Activated naive CD4-positive, alpha-beta T cell treated with anti-CD3 and anti-CD28 coated beads for 36 hours (primary cell): ENCODE measurements around the gene MKNK1. TPM values are rescaled to one million over a fixed set of nuclear protein-coding genes. Genes with fewer than 3 reads are reported as not detected.

ENCODE experiments used
- CTCF ChIA-PET: fragments of 350-600 bp; sonication (Branson Sonifier 250); formaldehyde crosslinking; loops from one replicate; lab custom pipeline; 2021; ENCODE audit warnings: antibody characterized with exemption; lab: Charles Lee
- DNase-seq: peaks from one replicate; pipeline ENCODE4 v3.0.0-alpha.2; 2020
- H3K27ac Mint-ChIP-seq: one replicate; pipeline ENCODE4 v1.8.0; 2021; ENCODE audit warnings: mild to moderate bottlenecking, mixed read lengths
- H3K27me3 Mint-ChIP-seq: one replicate; pipeline ENCODE4 v1.8.0; 2021; ENCODE audit warnings: low read depth, mixed read lengths
- H3K36me3 Mint-ChIP-seq: one replicate; pipeline ENCODE4 v1.8.0; 2021; ENCODE audit warnings: low read depth, mixed read lengths
- H3K4me1 Mint-ChIP-seq: one replicate; pipeline ENCODE4 v1.8.0; 2021; ENCODE audit warnings: low read depth, mixed read lengths
- H3K4me3 Mint-ChIP-seq: one replicate; pipeline ENCODE4 v1.8.0; 2021; ENCODE audit warnings: mild to moderate bottlenecking, moderate library complexity, mixed read lengths
- H3K9me3 Mint-ChIP-seq: one replicate; pipeline ENCODE4 v1.8.0; 2021; ENCODE audit warnings: mixed read lengths
- intact Hi-C: fragments of 100-400 bp; cut with micrococcal nuclease; formaldehyde crosslinking; loops from one replicate; pipeline ENCODE4 v1.15.1; 2023
- total RNA-seq, 2 experiments: library from RNA; stranded (reverse); gene quantifications; one replicate each; pipeline ENCODE4 v1.2.3, GENCODE V29; 2021

MKNK1 gene
- total RNA-seq, 2 experiments from 2014 or later, result 18.5 to 21.2 TPM

GRCh38 chr1:46585312-46585938 lies 18.6 kb downstream of the MKNK1 start:
- Mint-ChIP-seq H3K27me3 (no peaks in the 10 kb centered on the region), H3K4me3 (no peak overlapping the region), H3K9me3 (no peaks in the 10 kb centered on the region), H3K36me3 (peaks cover 37% of the 10 kb centered on the region), H3K27ac (no peak overlapping the region), H3K4me1 (peaks cover 8% of the 10 kb centered on the region)
- intact Hi-C loops, result no loop called here
- DNase-seq, result no peak
- CTCF ChIA-PET, result no interaction called here

- CTCF ChIA-PET, result interaction anchor here (1.0 kb wide), 1 partner anchor 12 kb away, joined by 4 read pairs; no protein-coding TSS in a partner anchor
- no peak overlapping the region for H3K4me3 Mint-ChIP-seq
- peaks cover 8% of the 10 kb centered on the region for H3K4me1 Mint-ChIP-seq
- H3K9me3 Mint-ChIP-seq, result no peaks in the 10 kb centered on the region
- no peaks in the 10 kb centered on the region for H3K27me3 Mint-ChIP-seq
- H3K27ac Mint-ChIP-seq, result no peak overlapping the region
- no peak for DNase-seq
- peaks cover 21% of the 10 kb centered on the region for H3K36me3 Mint-ChIP-seq
- intact Hi-C loops, result no loop called here
Observed at GRCh38 chr1:46583494-46583893, 20.6 kb downstream of the MKNK1 start.

- intact Hi-C loops, result no loop called here
- Mint-ChIP-seq H3K36me3 (peaks cover 24% of the 10 kb centered on the region), H3K27ac (no peak overlapping the region), H3K4me1 (peaks cover 8% of the 10 kb centered on the region), H3K9me3 (no peaks in the 10 kb centered on the region), H3K27me3 (no peaks in the 10 kb centered on the region), H3K4me3 (no peak overlapping the region)
- CTCF ChIA-PET, result interaction anchor here (1.0 kb wide), 1 partner anchor 12 kb away, joined by 4 read pairs; no protein-coding TSS in a partner anchor
- no peak for DNase-seq
Observed at GRCh38 chr1:46582972-46583371, 21.1 kb downstream of the MKNK1 start.

- Mint-ChIP-seq H3K36me3 (peaks cover 25% of the 10 kb centered on the region), H3K4me3 (no peak overlapping the region), H3K27ac (peak overlapping the region; percentile 73), H3K9me3 (no peaks in the 10 kb centered on the region), H3K4me1 (peaks cover 8% of the 10 kb centered on the region), H3K27me3 (no peaks in the 10 kb centered on the region)
- CTCF ChIA-PET, result no interaction called here
- DNase-seq, result no peak
- intact Hi-C loops, result no loop called here
Observed at GRCh38 chr1:46581681-46582455, 22.2 kb downstream of the MKNK1 start.

- intact Hi-C loops, result no loop called here
- Mint-ChIP-seq H3K27ac (no peak overlapping the region), H3K27me3 (no peaks in the 10 kb centered on the region), H3K9me3 (no peaks in the 10 kb centered on the region), H3K4me3 (no peak overlapping the region), H3K36me3 (peaks cover 19% of the 10 kb centered on the region), H3K4me1 (peaks cover 8% of the 10 kb centered on the region)
- no peak for DNase-seq
- CTCF ChIA-PET, result no interaction called here
Observed at GRCh38 chr1:46580140-46580903, 23.7 kb downstream of the MKNK1 start.

- Mint-ChIP-seq H3K27me3 (no peaks in the 10 kb centered on the region), H3K9me3 (no peaks in the 10 kb centered on the region), H3K36me3 (peaks cover 15% of the 10 kb centered on the region), H3K4me1 (peaks cover 8% of the 10 kb centered on the region), H3K4me3 (no peak overlapping the region), H3K27ac (no peak overlapping the region)
- CTCF ChIA-PET, result interaction anchor here (0.6 kb wide), 1 partner anchor 96 kb away, joined by 3 read pairs; no protein-coding TSS in a partner anchor
- no peak for DNase-seq
- intact Hi-C loops, result no loop called here
Observed at GRCh38 chr1:46577671-46578070, 26.4 kb downstream of the MKNK1 start.

GRCh38 chr1:46576596-46576995 lies 27.5 kb downstream of the MKNK1 start:
- Mint-ChIP-seq H3K9me3 (no peaks in the 10 kb centered on the region), H3K36me3 (peaks cover 10% of the 10 kb centered on the region), H3K4me3 (no peak overlapping the region), H3K4me1 (peaks cover 2% of the 10 kb centered on the region), H3K27me3 (no peaks in the 10 kb centered on the region), H3K27ac (no peak overlapping the region)
- DNase-seq, result no peak
- intact Hi-C loops, result no loop called here
- CTCF ChIA-PET, result interaction anchor here (1.1 kb wide), 2 partner anchors 29 to 41 kb away, joined by 3 read pairs; a partner anchor contains a TSS

GRCh38 chr1:46575778-46576177 lies 28.3 kb downstream of the MKNK1 start:
- CTCF ChIA-PET, result interaction anchor here (1.1 kb wide), 1 partner anchor 28 kb away, joined by 3 read pairs; no protein-coding TSS in a partner anchor
- Mint-ChIP-seq H3K27ac (no peak overlapping the region), H3K36me3 (peaks cover 8% of the 10 kb centered on the region), H3K4me3 (no peak overlapping the region), H3K27me3 (no peaks in the 10 kb centered on the region), H3K9me3 (no peaks in the 10 kb centered on the region), H3K4me1 (no peaks in the 10 kb centered on the region)
- no peak for DNase-seq
- intact Hi-C loops, result no loop called here

- H3K4me3 Mint-ChIP-seq, result no peak overlapping the region
- no peak for DNase-seq
- no peaks in the 10 kb centered on the region for H3K27me3 Mint-ChIP-seq
- H3K36me3 Mint-ChIP-seq, result peaks cover 10% of the 10 kb centered on the region
- H3K4me1 Mint-ChIP-seq, result no peaks in the 10 kb centered on the region
- no peak overlapping the region for H3K27ac Mint-ChIP-seq
- CTCF ChIA-PET, result no interaction called here
- intact Hi-C loops, result no loop called here
- H3K9me3 Mint-ChIP-seq, result no peaks in the 10 kb centered on the region
Observed at GRCh38 chr1:46575300-46575699, 28.8 kb downstream of the MKNK1 start.

GRCh38 chr1:46571691-46572225 lies 32.3 kb downstream of the MKNK1 start:
- H3K9me3 Mint-ChIP-seq, result no peaks in the 10 kb centered on the region
- H3K27ac Mint-ChIP-seq, result no peak overlapping the region
- CTCF ChIA-PET, result interaction anchor here (0.8 to 1.0 kb wide), 2 partner anchors 11 to 123 kb away, joined by 3 to 4 read pairs; no protein-coding TSS in a partner anchor
- intact Hi-C loops, result no loop called here
- DNase-seq, result no peak
- no peaks in the 10 kb centered on the region for H3K27me3 Mint-ChIP-seq
- peaks cover 13% of the 10 kb centered on the region for H3K36me3 Mint-ChIP-seq
- H3K4me1 Mint-ChIP-seq, result no peaks in the 10 kb centered on the region
- no peak overlapping the region for H3K4me3 Mint-ChIP-seq

- CTCF ChIA-PET, result interaction anchor here (0.9 kb wide), 1 partner anchor 21 kb away, joined by 3 read pairs; no protein-coding TSS in a partner anchor
- no peak overlapping the region for H3K27ac Mint-ChIP-seq
- no peaks in the 10 kb centered on the region for H3K9me3 Mint-ChIP-seq
- no peak overlapping the region for H3K4me3 Mint-ChIP-seq
- DNase-seq, result no peak
- no peaks in the 10 kb centered on the region for H3K27me3 Mint-ChIP-seq
- no peaks in the 10 kb centered on the region for H3K4me1 Mint-ChIP-seq
- intact Hi-C loops, result no loop called here
- peaks cover 18% of the 10 kb centered on the region for H3K36me3 Mint-ChIP-seq
Observed at GRCh38 chr1:46569884-46570725, 34.0 kb downstream of the MKNK1 start.
